Fibroblast of the aortic adventitia (primary cell): Measurements from ENCODE around the gene CROCC2. TPM values are rescaled to one million over a fixed set of nuclear protein-coding genes. Genes with fewer than 3 reads are reported as not detected.

Experiments
- DNase-seq: peaks from one replicate; pipeline ENCODE4 v3.0.0-alpha.2; 2010; ENCODE audit warnings: low read depth
- H3K4me3 ChIP-seq: 2 replicates; pipeline ENCODE4 v1.5.1; 2011; ENCODE audit warnings: low read depth, mild to moderate bottlenecking, control low read depth, low read length, moderate library complexity
- total RNA-seq: library from RNA; depleted of rRNA; stranded (reverse); fragments of >200 nt; gene quantifications from 2 replicates; pipeline ENCODE4 v1.2.3, GENCODE V29; 2012; ENCODE audit warnings: low replicate concordance
- TF ChIP-seq, protein P1 (sequence below): IDR thresholded peaks from 2 replicates; pipeline ENCODE4 v1.5.1; 2011; ENCODE audit warnings: mild to moderate bottlenecking, low read length, control low read depth, inconsistent platforms; ENCODE audit not compliant: insufficient read depth

The CROCC2 gene
- total RNA-seq, 1 donor: under 0.01 TPM

DNA sequence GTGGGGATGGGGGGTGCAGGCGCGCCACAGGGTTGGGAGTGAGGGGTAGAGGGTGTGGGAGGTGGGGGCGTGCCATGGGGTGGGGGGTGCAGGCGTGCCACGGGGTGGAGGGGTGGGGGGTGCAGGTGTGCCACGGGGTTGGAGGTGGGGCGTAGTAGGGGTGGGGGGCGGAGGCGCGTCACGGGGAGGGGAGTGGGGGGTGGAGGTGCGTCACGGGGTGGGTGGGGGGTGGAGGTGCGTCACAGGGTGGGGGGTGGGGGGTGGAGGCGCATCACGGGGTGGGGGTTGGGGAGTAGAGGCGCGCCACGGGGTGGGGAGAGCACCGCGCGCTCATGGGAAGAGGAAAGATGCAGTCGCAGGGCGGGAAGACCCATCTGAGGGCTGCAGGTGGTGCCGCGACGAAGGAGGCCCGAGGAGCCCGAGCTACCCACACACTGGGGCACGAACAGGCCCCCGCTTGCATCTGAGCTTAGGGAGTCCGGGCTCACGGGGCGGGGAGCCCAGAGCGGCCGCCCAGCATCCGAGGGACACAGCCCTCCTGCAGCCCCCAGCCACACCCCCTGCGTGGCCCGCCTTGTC is 129.8 kb downstream of the CROCC2 start:
- peak overlapping the region; percentile 25 for H3K4me3 ChIP-seq
- TF ChIP-seq, protein P1, sequence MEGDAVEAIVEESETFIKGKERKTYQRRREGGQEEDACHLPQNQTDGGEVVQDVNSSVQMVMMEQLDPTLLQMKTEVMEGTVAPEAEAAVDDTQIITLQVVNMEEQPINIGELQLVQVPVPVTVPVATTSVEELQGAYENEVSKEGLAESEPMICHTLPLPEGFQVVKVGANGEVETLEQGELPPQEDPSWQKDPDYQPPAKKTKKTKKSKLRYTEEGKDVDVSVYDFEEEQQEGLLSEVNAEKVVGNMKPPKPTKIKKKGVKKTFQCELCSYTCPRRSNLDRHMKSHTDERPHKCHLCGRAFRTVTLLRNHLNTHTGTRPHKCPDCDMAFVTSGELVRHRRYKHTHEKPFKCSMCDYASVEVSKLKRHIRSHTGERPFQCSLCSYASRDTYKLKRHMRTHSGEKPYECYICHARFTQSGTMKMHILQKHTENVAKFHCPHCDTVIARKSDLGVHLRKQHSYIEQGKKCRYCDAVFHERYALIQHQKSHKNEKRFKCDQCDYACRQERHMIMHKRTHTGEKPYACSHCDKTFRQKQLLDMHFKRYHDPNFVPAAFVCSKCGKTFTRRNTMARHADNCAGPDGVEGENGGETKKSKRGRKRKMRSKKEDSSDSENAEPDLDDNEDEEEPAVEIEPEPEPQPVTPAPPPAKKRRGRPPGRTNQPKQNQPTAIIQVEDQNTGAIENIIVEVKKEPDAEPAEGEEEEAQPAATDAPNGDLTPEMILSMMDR: no peak
- no peak for DNase-seq

DNA sequence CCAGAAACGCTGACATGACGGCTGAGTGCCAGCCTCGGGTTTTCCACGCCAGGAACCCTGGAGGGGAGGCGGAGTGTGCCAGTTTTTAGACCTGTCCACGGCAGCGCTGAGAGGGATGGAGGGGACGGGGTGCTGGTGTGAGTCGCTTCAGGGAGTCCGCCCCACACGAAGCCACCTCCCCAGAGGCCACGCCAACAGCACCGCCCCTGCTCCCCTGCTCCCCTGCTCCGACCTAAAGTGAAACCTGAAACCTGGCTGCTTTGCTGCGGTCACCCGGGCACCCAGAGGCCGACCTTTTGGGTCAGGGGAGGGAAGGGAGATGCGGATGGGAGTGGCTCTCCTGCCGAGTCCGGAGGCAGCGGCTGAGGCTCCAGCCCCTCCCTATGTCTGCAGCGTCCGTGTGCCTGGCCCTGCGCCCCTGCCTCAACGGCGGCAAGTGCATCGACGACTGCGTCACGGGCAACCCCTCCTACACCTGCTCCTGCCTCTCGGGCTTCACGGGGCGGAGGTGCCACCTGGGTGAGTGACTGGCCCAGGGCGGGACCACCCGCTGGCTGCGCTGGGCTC is 130.3 kb downstream of the CROCC2 start:
- peak; percentile 13 for DNase-seq
- TF ChIP-seq, protein P1: no peak
- peak overlapping the region; percentile 25 for H3K4me3 ChIP-seq

DNA sequence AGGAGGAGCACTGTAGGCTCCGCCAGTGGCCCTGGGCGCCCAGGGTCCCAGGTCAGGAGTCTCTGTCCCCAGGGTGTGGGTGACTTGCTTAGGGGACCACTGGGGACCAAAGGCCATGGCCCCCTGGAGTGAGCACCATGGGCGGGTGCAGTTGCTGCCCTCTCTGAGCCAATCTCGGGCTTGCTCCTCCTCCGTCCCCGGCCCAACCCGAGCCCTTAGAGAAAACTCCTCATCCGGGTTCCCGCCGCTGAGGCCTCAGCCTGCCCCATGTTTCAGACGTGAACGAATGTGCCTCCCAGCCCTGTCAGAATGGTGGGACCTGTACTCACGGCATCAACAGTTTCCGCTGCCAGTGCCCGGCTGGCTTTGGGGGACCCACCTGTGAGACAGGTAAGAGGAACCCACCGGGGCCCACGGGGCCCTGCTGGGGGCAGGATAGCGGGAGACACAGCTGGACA is 130.9 kb downstream of the CROCC2 start:
- TF ChIP-seq, protein P1: no peak
- no peak overlapping the region for H3K4me3 ChIP-seq
- no peak for DNase-seq

DNA sequence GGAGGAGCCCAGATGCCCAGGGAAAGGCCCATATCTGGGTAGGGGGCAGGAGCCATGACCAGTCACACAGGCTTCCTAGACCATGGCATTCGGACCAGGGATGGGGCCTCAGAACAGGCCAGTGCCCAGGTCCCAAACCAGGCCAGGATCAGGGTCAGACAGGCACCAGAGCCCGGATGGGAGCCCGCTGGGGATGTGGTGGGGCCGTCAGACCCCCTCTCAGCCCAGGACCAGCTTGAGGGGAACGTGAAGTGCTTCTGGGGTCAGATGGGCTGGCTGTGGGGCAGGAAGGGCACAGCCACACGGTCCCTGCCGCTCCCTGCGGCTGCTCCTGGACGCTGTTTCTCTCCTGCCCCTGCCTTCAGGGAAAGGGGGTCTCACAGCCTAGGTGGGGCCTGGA is 131.4 kb downstream of the CROCC2 start:
- H3K4me3 ChIP-seq: no peak overlapping the region
- DNase-seq: no peak
- TF ChIP-seq, protein P1: no peak

DNA sequence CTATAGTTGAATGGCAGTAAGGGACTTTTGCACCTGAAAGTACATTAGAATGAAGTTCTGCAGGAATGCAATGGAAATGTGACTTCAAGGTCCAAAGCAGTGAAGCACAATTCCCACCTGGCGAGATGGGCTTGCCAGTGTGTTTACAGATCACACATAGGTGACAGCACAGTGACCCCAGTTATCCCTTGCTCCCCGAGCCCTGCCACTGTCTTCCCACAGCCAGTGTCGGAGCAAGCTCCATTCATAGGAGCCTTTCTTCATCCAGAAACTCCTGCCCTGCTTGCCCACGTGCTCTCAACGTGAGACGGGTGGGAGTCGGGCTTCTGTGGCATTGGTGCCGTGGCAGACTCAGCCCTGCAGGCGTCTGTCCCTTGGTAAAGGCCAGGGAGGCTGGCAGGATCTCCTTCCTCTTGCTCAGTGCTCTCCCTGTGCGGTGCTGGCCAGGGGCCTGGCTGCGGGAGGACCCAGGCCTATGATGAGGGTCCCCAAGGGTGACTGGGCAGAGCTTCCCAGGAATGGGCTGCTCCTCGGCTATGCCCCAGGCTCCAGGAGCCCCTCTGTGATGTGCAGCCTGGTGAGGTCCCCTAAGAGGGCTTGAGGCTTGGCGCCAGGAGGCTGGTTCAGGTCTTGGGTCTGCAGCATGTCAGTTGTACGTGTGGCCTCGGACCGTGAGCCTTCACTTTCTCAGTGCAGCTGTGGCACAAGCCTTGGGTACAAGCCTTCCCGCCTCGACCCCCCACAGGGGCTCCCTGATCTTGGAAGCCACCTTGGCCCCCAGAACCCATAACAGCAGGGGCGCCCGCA is 132.4 kb downstream of the CROCC2 start:
- H3K4me3 ChIP-seq: no peak overlapping the region
- TF ChIP-seq, protein P1: no peak

DNA sequence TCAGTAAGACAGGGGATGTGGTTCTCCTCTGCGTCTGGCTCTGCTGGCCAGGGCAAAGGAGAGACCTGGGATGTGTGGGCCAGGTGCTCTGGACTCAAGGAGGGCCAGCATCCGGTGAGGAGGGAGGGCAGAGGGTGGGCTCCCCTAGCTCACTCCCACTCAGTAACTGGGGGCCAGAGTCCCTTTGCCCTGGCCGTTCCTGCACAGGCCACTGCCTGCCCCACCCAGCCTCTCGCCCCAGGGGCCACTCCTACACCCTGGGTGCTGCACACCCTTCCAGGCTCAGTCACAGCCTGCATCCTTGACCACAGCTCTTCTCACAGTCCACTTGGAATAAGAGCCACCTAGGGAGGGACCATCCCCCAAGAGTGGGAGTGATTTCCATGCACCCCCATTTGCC is 133.3 kb downstream of the CROCC2 start:
- no peak for DNase-seq
- no peak overlapping the region for H3K4me3 ChIP-seq
- TF ChIP-seq, protein P1: no peak

More for the DNA sequence above, 132.4 kb downstream of the CROCC2 start:
- DNase-seq: no peak
